DMS53 treated with DMSO at 0.1 percent for 48 hours (cell line): ENCODE measurements around the gene EIF3J.
"Not testable (repeated sequence)": the region's sequence is repeated elsewhere in the genome, so short reads cannot be mapped to it uniquely, and the experiment has no call there.

ENCODE experiments used
- DNase-seq: peaks from one replicate; lab custom pipeline; 2025; ENCODE audit not compliant: unreplicated experiment; lab: John Stamatoyannopoulos, UW

The EIF3J gene

GRCh38 chr15:44536962-44537734 lies at the start of gene EIF3J:
Gene EIF3J, plus strand, starts transcription at chr15:44537147. Its CDS starts 48 bp downstream, at chr15:44537195.
- peak; percentile 85 for DNase-seq

GRCh38 chr15:44489464-44489863 lies 47.5 kb upstream of the EIF3J start:
- no peak for DNase-seq

DNA sequence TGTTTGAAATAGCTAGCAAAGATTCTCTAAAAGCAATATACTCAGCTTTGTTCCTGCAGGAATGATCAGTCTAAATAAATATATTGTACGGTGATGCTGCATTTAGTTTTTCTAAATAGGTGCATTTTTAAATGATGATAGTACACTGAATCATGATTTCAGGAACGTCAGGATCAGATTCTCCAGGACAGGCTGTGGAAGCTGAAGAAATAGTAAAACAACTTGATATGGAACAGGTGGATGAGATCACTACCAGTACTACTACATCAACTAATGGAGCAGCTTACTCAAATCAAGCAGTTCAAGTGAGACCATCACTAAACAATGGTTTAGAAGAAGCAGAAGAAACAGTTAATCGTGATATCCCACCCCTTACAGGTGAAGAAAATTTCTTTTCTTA lies 46.3 kb upstream of the EIF3J start:
- no peak for DNase-seq

GRCh38 chr15:44492040-44492439 lies 44.9 kb upstream of the EIF3J start:
- DNase-seq, result no peak

DNA sequence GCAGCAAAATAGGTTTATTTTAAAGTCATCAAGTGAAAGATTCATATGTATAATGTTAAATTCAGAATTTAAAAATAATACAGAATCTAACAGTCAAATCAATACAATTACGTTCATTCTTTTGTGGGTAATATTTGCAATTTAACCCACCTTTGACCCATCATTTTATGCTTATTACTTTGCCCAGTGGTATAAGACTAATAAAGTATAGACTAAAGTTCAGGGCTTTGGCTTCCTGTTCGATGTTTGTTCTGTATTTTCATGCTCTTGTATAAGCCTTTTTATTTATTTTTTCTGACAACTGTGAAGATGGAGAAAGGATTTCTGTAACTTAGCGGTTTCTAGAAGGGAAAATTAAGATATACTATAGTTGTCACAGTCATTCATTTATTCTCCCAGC lies 44.3 kb upstream of the EIF3J start:
- no peak for DNase-seq

DNA sequence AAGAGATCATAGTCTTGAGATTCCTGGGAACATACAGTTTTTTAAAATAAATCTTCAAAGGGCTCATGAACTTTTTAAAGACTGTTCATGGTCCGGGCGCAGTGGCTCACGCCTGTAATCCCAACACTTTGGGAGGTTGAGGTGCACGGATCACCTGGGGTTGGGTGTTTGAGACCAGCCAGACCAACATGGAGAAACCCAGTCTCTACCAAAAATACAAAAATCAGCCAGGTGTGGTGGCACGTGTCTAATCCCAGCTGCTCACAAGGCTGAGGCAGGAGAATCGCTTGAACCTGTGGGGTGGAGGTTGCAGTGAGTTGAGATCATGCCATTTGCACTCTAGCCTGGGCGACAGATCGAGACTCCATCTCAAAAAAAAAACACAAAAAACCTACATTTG lies 41.4 kb upstream of the EIF3J start:
- DNase-seq, result no peak

DNA sequence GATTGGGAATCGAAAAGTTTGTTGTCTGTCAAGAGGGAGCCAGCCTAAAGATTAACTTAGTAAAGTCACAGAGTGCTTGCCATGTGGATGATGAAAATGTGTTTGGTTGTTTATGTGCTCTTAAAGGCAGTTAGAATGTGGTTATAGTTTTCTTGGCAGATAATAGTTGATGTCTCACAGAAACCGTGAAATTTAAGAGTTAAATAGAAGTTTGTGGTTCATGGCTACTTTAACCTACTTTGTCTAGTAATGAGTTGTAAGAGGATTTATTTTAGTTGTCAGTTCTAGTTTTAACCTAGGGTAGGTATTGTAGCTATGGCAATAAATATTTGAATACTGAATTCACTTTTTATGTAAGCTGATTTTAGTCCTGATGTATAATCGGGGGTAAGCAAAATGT lies 36.4 kb upstream of the EIF3J start:
- no peak for DNase-seq

DNA sequence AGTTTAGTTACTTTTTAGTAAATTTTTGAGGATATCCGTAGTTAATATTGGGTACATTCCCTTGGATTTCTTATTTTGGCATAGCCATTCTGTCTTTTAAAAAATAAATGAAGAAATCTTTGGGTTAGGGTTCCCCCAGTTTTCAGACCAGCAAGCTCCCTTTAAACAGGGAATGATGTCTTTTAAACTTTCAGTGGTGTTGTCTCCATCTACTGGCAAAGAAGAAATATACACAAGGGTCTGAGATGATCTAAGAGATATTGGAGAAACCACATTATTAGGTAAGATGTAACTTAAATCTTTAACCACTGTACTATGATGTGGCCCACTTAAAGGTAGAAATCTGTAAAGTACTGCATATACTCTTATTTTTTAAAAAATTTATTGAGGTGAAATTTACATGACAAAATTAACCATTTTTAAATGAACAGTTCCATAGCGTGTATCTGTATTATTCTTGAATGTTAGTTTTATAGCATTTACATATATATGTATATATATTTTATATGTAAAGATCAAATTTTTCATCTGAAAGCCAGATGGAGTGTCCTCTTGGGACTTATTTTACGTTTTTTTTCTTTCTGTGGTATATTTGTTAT lies 35.1 kb upstream of the EIF3J start:
- DNase-seq, result peak; percentile 2

DNA sequence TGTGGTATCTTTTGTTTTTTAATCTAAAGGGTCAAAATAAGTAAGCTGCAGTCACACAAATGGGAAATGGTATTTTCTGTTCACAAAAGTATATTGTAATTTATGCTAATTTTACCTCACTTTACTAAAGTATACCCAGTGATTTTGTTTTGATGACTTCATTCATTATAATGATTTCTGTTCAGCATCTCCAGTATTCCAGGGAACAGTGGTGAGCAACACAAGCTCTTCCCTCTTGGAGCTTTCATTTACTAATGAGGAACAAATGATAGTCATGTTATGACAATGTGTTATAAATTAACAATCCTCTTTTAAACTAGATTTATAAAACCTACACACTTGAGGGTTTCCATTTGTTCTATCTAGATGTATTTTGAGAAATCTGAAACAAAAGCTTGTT lies 20.5 kb upstream of the EIF3J start:
- no peak for DNase-seq

GRCh38 chr15:44519537-44519936 lies 17.4 kb upstream of the EIF3J start:
- no peak for DNase-seq

GRCh38 chr15:44525018-44525417 lies 11.9 kb upstream of the EIF3J start:
- no peak for DNase-seq

DNA sequence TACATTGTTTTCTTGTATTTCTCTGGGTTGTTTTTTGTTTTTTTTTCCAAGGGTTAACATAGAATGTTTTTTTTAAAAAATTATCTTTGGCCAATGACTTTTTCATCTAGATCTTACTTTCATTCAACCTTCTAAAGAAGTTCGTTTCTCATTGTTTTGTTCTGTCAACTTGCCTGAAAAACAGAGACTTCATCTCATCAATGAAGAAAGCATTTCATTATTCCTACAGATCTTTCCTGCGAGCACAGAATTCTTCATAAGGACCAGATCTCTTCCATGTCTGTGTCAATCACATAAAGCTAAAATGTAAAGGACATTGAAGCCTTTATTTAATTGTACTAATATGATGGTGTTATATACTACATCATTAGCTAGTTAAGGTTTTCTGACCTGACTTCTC lies 9.7 kb upstream of the EIF3J start:
- DNase-seq, result no peak

- no peak for DNase-seq
These were observed 6.9 kb upstream of the EIF3J start for GRCh38 chr15:44529864-44530604.

- no peak for DNase-seq
These were observed 6.3 kb upstream of the EIF3J start for GRCh38 chr15:44530653-44531052.

DNA sequence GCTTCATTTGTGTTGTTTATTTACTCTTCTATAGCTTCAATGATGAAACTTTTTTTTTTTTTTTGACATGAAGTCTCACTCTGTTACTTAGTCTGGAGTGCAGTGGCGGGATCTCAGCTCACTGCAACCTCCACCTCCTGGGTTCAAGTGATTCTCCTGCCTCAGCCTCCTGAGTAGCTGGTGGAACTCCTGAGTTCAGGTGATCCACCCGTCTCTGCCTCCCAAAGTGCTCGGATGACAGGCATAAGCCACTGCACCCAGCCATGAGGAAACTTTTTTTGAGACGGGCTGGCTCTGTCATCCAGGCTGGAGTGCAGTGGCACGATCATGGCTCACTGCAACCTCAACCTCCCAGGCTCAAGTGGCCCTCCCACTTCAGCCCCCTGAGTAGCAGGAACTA lies 4.7 kb upstream of the EIF3J start:
- DNase-seq, result not testable (repeated sequence)

DNA sequence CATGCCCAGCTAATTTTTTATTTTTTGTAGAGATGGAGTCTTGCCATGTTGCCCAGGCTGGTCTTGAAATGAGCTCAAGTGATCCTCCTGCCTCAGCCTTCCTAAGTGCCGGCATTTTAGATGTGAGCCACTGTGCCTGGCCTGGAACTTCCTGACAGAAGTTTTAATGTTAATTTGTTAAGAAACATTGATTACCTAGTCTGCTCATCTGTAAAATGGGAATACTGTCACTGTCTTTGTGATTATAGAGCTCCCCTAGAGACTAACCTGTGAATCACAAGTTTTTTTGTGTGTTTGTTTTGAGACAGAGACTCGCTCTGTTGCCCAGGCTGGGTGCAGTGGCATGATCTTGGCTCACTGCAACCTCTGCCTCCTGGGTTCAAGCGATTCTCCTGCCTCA lies 4.3 kb upstream of the EIF3J start:
- no peak for DNase-seq

GRCh38 chr15:44535092-44535491 lies 1.9 kb upstream of the EIF3J start:
- DNase-seq, result no peak

DNA sequence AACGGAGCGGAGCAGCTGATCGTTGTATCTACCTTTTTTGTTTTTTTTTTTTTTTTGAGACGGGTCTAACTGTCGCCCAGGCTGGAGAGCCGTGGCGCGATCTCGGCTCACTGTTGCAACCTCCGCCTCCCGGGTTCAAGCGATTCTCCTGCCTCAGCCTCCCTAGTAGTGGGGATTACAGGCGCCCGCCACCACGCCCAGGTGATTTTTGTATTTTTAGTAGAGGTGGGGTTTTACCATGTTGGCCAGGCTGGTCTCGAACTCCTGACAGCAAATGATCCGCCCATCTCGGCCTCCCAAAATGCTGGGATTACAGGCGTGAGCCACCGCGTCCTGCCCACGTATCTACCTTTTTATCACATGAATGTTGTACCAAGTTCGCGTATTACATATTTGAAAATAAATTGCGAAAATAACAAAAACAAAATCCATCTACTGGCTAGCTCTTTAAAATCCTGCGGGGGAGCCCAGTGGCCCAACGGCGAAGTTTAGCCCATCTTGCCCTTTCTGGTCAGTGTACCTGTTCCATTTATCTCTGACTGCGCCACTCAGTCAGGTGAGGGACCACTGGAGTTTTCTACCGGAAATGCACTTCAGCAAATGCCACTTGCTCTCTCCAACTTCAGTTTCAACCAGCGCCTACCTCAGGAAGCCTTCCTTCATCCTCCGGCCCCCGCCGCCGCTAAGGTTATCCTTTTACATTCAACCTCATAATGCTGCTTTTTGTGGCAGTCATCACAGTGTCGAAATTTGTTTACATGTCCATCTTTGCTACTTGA lies 1.2 kb upstream of the EIF3J start:
- DNase-seq, result peak; percentile 16

GRCh38 chr15:44536302-44536961 lies 515 bp upstream of the EIF3J start:
- DNase-seq, result peak; percentile 85

- DNase-seq, result no peak
These were observed 841 bp downstream of the EIF3J start for GRCh38 chr15:44537735-44538240.
